NT2/D1 (cell line): Measurements from ENCODE around the gene PLCB1.

Source experiments
- DNase-seq: peaks from one replicate; pipeline ENCODE4 v3.0.0-alpha.2; 2011; ENCODE audit warnings: low read depth, low spot score
- H3K27me3 ChIP-seq: 2 replicates; pipeline ENCODE4 v1.6.0; 2011; ENCODE audit warnings: mild to moderate bottlenecking; ENCODE audit not compliant: insufficient read length, insufficient read depth
- H3K36me3 ChIP-seq: 2 replicates; pipeline ENCODE4 v1.6.1; 2011; ENCODE audit warnings: mild to moderate bottlenecking, low read length, mixed read lengths; ENCODE audit not compliant: insufficient read depth, insufficient read length
- H3K4me1 ChIP-seq: 2 replicates; pipeline ENCODE4 v1.5.1; 2011; ENCODE audit not compliant: insufficient read depth, insufficient read length
- H3K4me3 ChIP-seq: 2 replicates; pipeline ENCODE4 v1.5.1; 2011; ENCODE audit warnings: low read depth; ENCODE audit not compliant: insufficient read length
- H3K9ac ChIP-seq: 2 replicates; pipeline ENCODE4 v1.6.0; 2011; ENCODE audit warnings: low read depth; ENCODE audit not compliant: insufficient read length
- H3K9me3 ChIP-seq: 2 replicates; pipeline ENCODE4 v1.5.1; 2011; ENCODE audit warnings: mild to moderate bottlenecking, low read length; ENCODE audit not compliant: insufficient read depth
- SUZ12 ChIP-seq: IDR thresholded peaks from 2 replicates; pipeline ENCODE4 v1.6.1; 2011; ENCODE audit not compliant: insufficient read length, insufficient read depth; ENCODE audit errors: extremely low read depth
- YY1 ChIP-seq: IDR thresholded peaks from 2 replicates; pipeline ENCODE4 v1.6.1; 2011; ENCODE audit not compliant: insufficient read length, insufficient read depth
- ZNF274 ChIP-seq: IDR thresholded peaks from 2 replicates; pipeline ENCODE4 v1.6.1; 2011; ENCODE audit warnings: mild to moderate bottlenecking, low read depth, low read length

Gene PLCB1

DNA sequence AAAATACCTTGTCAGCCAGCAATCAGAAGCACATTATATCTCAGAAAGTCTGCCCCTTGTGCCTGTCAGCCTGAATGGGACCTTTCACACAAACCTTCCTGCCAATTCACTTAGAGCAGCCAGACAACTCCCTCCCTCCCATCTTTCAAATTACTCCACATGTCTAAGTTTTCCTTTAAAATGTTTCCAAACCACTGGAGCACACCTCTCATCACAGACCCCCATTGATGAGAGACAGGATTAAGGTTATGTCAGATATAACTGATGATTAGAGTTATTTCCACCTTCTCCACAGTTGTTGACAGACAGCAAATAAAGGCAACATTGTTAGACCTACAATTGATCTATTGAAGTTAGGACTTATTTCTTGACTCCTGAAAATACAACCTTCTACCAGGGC, 408.4 kb downstream of the PLCB1 start:
- Histone ChIP-seq H3K27me3 (no peaks in the 10 kb centered on the region), H3K4me3 (no peak overlapping the region), H3K9ac (no peak overlapping the region), H3K36me3 (no peaks in the 10 kb centered on the region), H3K4me1 (no peaks in the 10 kb centered on the region), H3K9me3 (no peaks in the 10 kb centered on the region)
- no peak for TF ChIP-seq SUZ12
- no peak for TF ChIP-seq ZNF274
- TF ChIP-seq YY1: no peak
- no peak for DNase-seq

GRCh38 chr20:8542110-8542486, 410.0 kb downstream of the PLCB1 start:
- Histone ChIP-seq H3K9ac (no peak overlapping the region), H3K9me3 (no peaks in the 10 kb centered on the region), H3K4me3 (no peak overlapping the region), H3K36me3 (no peaks in the 10 kb centered on the region), H3K27me3 (no peaks in the 10 kb centered on the region), H3K4me1 (no peaks in the 10 kb centered on the region)
- DNase-seq: no peak
- TF ChIP-seq SUZ12: no peak
- no peak for TF ChIP-seq ZNF274
- TF ChIP-seq YY1: no peak

DNA sequence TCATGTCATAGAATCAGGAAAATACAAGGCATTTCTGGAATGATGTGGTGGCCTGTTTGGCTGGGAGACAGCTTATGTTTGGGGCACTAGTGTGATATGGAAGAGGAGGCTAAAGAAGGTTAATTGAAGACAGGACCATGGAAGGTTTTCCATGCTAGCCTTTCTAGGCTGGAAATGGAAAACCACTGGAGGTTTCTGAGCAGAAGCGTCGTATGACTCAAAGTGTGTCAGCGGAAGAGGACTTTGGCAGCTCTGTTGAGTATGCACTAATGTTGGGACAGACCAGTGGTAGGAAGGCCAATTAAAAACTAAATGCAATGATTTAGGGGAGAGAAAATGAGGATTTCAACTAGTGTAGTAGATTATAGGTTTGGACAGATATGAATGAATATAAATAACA, 413.1 kb downstream of the PLCB1 start:
- no peak for DNase-seq
- Histone ChIP-seq H3K27me3 (no peaks in the 10 kb centered on the region), H3K36me3 (no peaks in the 10 kb centered on the region), H3K9me3 (no peaks in the 10 kb centered on the region), H3K4me3 (no peak overlapping the region), H3K9ac (no peak overlapping the region), H3K4me1 (no peaks in the 10 kb centered on the region)
- no peak for TF ChIP-seq YY1

- DNase-seq: no peak
- no peaks in the 10 kb centered on the region for H3K27me3 ChIP-seq
- no peaks in the 10 kb centered on the region for H3K4me1 ChIP-seq
- H3K36me3 ChIP-seq: no peaks in the 10 kb centered on the region
- no peak overlapping the region for H3K4me3 ChIP-seq
- TF ChIP-seq SUZ12: no peak
- TF ChIP-seq YY1: no peak
- TF ChIP-seq ZNF274: no peak
- H3K9ac ChIP-seq: no peak overlapping the region
- no peaks in the 10 kb centered on the region for H3K9me3 ChIP-seq
Observed at GRCh38 chr20:8547035-8547650, 415.1 kb downstream of the PLCB1 start.

DNA sequence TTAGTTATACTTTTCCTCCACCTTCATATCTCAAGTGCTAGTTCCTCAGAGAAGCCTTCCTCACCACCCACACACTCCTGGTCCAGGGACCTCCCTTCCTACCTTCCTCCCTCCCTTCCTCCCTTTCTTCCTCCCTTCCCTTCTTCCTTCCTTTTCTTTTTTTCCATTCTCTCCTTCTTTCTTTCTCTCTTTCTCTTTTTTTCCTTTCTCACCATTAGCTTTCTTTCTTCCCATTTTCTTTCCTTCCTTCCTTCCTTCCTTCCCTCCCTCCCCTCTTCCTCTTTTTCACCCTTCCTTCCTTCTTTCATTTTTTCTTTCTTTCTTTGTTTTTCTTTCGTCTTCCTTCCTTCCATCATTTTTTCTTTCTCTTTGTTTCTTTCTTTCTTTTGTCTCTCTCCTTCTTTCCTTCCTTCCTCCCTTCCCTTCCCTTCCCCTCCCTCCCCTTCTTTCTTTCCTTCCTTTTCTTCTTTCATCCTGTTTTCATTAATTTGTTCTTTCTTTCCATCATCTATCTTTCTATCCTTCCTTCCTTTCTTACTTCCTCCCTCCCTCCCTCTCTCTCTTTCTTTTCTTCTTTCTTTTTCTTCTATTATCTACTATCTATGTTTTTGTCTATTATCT, 416.0 kb downstream of the PLCB1 start:
- TF ChIP-seq YY1 (no peak), SUZ12 (no peak), ZNF274 (no peak)
- no peaks in the 10 kb centered on the region for H3K27me3 ChIP-seq
- H3K4me3 ChIP-seq: no peak overlapping the region
- no peaks in the 10 kb centered on the region for H3K9me3 ChIP-seq
- DNase-seq: no peak
- H3K4me1 ChIP-seq: no peaks in the 10 kb centered on the region
- H3K36me3 ChIP-seq: no peaks in the 10 kb centered on the region
- H3K9ac ChIP-seq: no peak overlapping the region

DNA sequence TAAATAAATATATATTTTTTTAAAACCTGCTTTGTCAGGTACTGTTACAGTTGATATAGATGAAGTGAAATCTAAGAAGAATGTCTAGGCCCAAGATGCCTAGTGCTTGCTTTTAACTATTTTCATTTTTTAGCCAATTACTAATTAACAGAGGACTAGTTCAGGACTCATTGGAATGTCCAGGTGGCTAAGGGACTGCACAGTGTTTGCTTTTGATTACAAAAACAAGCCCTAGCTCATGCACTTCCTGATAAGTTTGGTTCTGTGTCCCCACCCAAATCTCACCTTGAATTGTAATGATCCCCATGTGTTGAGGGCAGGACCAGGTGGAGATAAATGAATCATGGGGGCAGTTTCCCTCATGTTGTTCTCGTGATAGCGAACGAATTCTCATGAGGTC, 417.1 kb downstream of the PLCB1 start:
- Histone ChIP-seq H3K4me1 (no peaks in the 10 kb centered on the region), H3K9ac (no peak overlapping the region), H3K27me3 (no peaks in the 10 kb centered on the region), H3K9me3 (no peaks in the 10 kb centered on the region), H3K36me3 (no peaks in the 10 kb centered on the region), H3K4me3 (no peak overlapping the region)
- no peak for DNase-seq
- TF ChIP-seq ZNF274 (no peak), YY1 (no peak), SUZ12 (no peak)

- no peaks in the 10 kb centered on the region for H3K36me3 ChIP-seq
- H3K9me3 ChIP-seq: peaks cover 4% of the 10 kb centered on the region; the same call in 1 of the 2 replicates
- TF ChIP-seq ZNF274: no peak
- no peaks in the 10 kb centered on the region for H3K27me3 ChIP-seq
- no peak for DNase-seq
- H3K4me3 ChIP-seq: no peak overlapping the region
- H3K4me1 ChIP-seq: no peaks in the 10 kb centered on the region
- H3K9ac ChIP-seq: no peak overlapping the region
Observed at GRCh38 chr20:8557711-8558110, 425.6 kb downstream of the PLCB1 start.
